ENCODE data around the gene PLN.

PLN gene

DNA sequence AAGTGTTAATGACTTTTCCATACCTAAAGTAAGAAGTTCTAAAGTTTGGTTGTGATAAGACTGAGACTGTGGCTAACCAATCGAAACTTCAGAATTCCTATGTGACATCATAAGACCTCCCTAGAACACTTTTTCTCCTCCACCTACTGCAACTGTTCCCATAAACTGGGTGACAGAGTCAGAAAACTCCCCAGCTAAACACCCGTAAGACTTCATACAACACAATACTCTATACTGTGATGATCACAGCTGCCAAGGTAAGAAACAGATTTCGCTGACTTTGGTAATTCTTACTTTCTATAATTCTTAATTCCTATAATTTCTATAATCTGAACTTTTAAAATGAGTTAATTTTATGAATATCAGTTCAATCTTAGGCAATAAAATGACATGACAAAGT lies at the start of gene PLN:
PLN (plus strand) TSS at position 161 of the 400 bp plus-strand sequence. CDS start 10,626 bp downstream, outside the sequence.
- no peak for DNase-seq (ENCODE audit: low read depth in 4 of 4, low spot score in 1 of 4)

- no peak for DNase-seq (ENCODE audit: low read depth in 4 of 4, low spot score in 1 of 4)
Measured at GRCh38 chr6:118500130-118501015, 47.7 kb upstream of the PLN start.

GRCh38 chr6:118501099-118501498 lies 47.0 kb upstream of the PLN start:
- no peak for DNase-seq (ENCODE audit: low read depth in 4 of 4, low spot score in 1 of 4)

DNA sequence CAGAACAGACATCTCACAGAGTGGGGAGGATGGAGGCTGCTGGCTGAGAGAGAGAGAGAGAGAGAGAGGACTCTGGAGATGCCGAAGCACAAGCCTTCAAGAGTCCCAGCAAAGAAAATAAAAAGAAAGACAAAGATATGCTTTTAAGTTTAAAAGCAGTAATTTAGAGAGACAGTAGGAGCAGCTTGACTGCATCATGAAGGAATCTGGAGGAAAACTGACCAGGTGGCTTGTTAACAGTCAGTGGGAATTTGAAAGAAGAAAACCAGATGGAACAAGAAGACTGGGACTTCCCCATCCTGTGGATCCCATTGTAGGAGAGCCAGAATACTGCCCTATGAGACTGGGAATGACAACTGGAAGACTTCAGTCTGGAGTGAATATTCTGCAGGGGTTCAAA lies 46.3 kb upstream of the PLN start:
- DNase-seq (ENCODE audit: low read depth in 4 of 4, low spot score in 1 of 4) = no peak

DNA sequence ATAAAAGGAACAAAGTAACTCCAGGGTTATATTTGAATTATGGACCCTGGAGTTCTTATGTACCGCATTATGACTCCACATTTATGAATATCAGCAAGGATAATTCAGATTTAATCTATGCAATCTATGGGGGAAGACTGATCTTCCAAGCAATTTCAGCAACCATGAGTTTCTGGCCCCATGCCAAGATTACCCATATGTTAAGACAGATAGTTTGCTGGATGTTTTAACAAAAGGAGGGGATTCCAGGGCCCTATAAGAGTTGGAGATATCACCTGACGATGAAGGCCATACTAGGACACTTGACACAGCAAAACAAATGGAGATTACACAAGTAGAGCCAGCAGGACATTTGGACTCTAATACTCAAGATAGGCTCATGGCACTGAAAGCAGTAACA lies 45.9 kb upstream of the PLN start:
- DNase-seq (ENCODE audit: low read depth in 4 of 4, low spot score in 1 of 4) = no peak

- DNase-seq (ENCODE audit: low read depth in 4 of 4, low spot score in 1 of 4) = no peak
Measured at GRCh38 chr6:118504611-118505010, 43.5 kb upstream of the PLN start.

GRCh38 chr6:118505656-118506055 lies 42.4 kb upstream of the PLN start:
- DNase-seq (ENCODE audit: low read depth in 4 of 4, low spot score in 1 of 4) = no peak

DNA sequence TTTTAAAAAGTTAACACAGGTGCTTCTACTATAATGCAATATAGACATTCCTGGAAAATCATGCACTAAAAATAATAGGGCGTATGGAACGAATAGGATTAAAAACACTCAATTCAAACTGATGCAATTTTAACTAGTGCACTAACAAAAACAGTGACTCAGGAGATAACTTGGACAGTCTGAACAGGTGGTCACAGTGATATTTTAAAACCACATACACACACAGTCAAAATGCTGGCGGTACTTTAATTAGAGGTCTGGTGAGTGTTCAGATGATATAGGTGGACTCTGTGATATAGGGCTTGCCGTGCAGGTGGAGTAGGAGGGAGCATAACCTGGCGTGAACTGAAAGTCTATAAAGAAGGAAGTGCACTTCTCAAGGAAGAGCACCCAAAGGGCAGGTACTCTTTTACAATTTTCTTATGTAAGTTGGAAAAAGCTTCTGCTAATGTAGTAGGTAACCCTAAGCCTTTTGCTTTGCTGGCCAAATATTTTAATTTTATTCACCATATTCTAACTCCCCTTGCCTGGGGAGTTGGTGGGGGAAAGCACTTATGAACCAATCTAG lies 41.9 kb upstream of the PLN start:
- no peak for DNase-seq (ENCODE audit: low read depth in 4 of 4, low spot score in 1 of 4)

- DNase-seq (ENCODE audit: low read depth in 4 of 4, low spot score in 1 of 4) = no peak
Measured at GRCh38 chr6:118507636-118508035, 40.5 kb upstream of the PLN start.

DNA sequence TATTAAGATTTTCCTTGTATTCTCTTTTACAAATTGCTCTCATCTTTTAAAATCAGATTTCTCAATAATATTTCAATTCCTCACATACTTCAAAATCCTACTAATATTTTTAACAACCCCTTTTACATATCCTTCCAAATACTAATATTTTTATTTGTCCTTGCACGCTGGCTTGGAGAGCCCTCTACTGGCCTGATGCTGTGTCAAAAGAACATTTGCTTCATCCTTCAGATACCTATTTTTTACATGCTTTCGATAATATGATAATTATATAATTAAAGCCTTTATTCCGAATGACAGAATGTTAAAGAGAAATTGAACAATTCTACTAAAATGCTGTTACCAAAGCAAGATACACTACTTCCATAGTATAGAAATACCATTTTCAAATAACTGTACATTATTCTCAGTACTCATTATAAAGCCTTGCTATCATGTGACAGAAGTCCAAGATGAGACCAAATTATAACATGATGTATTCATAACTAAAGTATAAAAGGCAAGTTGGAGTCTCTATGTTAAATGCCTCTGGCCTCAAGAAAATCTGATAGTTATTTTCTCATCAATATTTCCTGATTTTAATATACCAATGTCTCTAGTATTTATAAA lies 39.0 kb upstream of the PLN start:
- no peak for DNase-seq (ENCODE audit: low read depth in 4 of 4, low spot score in 1 of 4)

DNA sequence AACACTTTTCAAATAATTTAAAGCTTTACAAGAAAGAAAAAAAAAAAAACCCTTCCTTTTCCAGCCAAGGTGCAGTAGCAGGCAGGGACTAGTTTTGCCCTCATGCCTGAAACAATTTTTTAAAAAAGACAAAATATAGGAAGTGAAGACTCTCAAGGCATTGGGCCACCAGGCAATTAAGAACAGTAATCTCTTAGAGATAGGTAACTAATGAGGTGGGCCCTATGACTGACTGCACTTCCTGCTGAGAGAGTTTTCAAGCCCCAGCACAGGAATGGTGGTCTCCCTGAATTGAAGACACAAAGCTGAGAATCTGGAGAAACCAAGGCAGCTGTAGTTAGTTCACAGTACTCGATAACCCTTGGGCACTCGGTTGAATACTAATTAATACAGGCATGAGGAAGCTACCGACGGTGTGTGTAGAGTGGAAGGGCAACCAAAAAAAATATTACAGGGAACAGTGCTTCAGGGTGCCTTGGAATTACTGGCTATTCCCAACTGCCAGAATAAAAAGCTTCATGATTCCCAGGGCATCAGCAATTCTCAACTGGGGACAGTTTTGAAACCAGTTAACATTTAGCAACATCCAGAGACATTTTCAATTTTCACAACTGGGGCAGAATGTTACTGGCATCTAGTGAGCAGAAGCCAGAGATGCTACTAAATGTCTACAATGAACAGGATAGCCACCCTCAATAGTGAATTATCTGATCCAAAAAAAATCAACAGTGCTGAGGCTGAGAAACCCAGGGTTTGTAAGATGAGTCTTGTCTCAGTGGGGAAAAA lies 36.0 kb upstream of the PLN start:
- no peak for DNase-seq (ENCODE audit: low read depth in 4 of 4, low spot score in 1 of 4)

DNA sequence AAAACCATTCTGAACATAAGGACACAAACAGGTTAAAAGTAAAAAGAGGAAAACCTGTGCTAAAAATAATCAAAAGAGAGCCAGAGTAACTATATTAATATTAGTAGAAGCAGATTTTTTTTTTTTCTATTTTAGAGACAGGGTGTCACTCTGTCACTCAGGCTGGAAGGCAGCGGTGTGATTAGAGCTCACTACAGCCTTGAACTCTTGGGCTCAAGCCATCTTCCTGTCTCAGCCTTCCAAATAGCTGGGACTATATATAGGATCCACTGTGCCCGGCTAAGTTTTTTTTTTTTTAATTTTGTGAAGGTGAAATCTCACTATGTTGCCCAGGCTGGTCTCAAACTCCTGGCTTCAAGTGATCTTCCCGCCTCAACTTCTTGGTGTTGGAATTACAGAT lies 33.4 kb upstream of the PLN start:
- no peak for DNase-seq (ENCODE audit: low read depth in 4 of 4, low spot score in 1 of 4)

GRCh38 chr6:118522422-118522821 lies 25.7 kb upstream of the PLN start:
- DNase-seq (ENCODE audit: low read depth in 4 of 4, low spot score in 1 of 4) = no peak

DNA sequence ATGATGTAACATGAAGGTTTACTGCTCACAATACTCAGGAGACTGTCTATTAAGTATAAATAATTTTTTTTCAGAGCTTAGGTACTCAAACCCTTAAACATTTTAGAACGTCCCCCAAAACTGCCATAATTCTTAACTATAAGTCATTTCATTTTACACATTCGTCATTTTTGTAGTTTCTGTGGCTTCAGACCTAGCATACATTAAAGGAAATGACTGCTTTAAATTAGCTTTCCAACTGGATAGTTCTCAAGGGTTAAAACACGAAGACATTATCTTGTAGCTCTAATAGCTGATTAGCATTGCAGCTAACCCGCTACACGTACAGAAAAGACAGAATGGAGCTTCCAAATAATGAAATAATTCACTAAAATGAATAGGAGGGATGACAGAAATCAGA lies 24.9 kb upstream of the PLN start:
- DNase-seq (ENCODE audit: low read depth in 4 of 4, low spot score in 1 of 4) = no peak

DNA sequence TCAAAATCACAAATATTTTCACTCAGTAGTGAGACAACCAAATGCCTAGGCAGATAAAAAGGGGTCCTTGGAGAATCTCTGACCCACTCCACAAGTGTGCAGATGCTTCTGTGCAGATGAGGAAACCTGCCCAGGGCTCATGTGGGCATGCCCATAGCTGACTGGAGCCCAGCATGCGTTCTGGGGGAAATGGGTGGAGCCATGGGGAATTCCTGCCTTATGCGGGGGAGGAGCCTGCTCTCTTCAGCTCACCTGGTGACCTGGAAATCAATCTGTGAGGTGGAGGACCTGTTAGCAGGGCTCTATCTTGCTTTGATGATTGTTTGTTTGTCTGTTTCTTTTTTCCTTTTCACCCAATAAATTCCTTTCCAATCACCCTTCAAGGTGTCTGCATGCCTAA lies 23.4 kb upstream of the PLN start:
- no peak for DNase-seq (ENCODE audit: low read depth in 4 of 4, low spot score in 1 of 4)

- DNase-seq (ENCODE audit: low read depth in 4 of 4, low spot score in 1 of 4) = no peak
Measured at GRCh38 chr6:118525913-118526780, 21.9 kb upstream of the PLN start.

GRCh38 chr6:118528129-118528528 lies 20.0 kb upstream of the PLN start:
- DNase-seq (ENCODE audit: low read depth in 4 of 4, low spot score in 1 of 4) = no peak

- no peak for DNase-seq (ENCODE audit: low read depth in 4 of 4, low spot score in 1 of 4)
Measured at GRCh38 chr6:118529756-118530155, 18.3 kb upstream of the PLN start.

DNA sequence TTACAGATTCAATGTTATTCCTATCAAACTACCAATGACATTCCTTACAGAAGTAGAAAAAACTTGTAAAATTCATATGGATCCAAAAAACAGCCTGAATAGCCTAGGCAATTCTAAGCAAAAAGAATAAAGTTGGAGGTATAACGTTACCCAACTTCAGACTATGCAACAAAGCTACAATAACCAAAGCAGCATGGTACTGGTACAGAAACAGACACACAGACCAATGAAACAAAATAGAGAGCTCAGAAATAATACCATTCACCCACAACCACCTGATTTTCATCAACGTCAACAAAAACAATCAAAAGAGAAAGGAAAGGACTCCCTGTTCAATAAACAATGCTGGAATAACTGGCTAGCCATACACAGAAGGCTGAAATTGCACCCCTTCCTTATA lies 17.2 kb upstream of the PLN start:
- no peak for DNase-seq (ENCODE audit: low read depth in 4 of 4, low spot score in 1 of 4)

DNA sequence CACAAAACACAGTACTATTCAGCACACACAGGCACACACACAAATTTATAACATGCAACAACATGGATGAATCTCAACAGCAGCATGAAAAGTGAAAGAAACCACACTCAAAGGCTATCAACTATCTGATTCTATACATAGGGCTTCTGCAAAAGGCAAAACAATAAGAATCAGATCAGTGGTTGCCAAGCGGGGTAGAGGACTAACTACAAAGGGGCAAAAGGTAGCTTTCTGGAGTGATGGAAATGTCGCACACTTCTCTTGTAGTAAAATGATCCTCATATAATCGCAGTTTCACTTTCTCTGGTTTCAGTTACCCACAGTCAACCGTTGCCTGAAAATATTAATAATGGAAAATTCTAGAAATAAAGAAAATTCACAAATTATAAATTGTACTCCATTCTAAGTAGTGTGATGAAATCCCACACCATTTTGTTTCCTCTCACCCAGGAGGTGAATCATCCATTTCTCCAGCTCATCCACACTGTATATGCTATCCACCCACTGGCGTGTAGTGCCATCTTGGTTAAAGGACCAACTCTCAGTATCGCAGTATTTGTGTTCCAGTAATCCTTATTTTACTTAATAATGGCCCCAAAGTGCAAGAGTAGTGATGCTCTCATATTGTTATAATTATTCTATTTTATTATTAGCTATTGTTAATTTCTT lies 12.8 kb upstream of the PLN start:
- no peak for DNase-seq (ENCODE audit: low read depth in 4 of 4, low spot score in 1 of 4)
